K562 (cell line): ENCODE results near the gene GBF1. TPM values are rescaled to one million over a fixed set of nuclear protein-coding genes. Genes with fewer than 3 reads are reported as not detected.
A peak's percentile ranks its signal among the peaks of the same experiment; 100 is the strongest.

Experiments used
- ARID2 ChIP-seq: fragments of 450-650 bp; IDR thresholded peaks from 2 replicates; pipeline ENCODE4 v1.6.1; 2017; ENCODE audit warnings: antibody characterized with exemption, mild to moderate bottlenecking
- CBX8 ChIP-seq: fragments of 200-600 bp; sonication (generic); IDR thresholded peaks from 2 replicates; pipeline ENCODE4 v1.6.1; 2012; ENCODE audit warnings: borderline replicate concordance, mixed run types, low read depth, mild to moderate bottlenecking, moderate library complexity, mixed read lengths, low read length, control low read depth, inconsistent platforms; ENCODE audit not compliant: poor library complexity, severe bottlenecking; ENCODE audit errors: extremely low read depth
- CTCF ChIP-seq, 3 experiments: IDR thresholded peaks in 2 of 3; conservative IDR thresholded peaks in 1 of 3; 2 replicates each; pipeline ENCODE4 v1.5.1; 2011 to 2012; ENCODE audit warnings: low read length in 3 of 3, mild to moderate bottlenecking in 3 of 3, control low read depth in 2 of 3, improper control_type of control experiment in 1 of 3, inconsistent platforms in 1 of 3, low read depth in 1 of 3, mixed read lengths in 1 of 3, moderate library complexity in 1 of 3; ENCODE audit not compliant: insufficient read depth in 2 of 3
- MCM5 ChIP-seq: fragments of 450-650 bp; IDR thresholded peaks from 2 replicates; pipeline ENCODE4 v1.6.1; 2016; ENCODE audit warnings: low read depth
- RERE ChIP-seq: sonication (generic); formaldehyde crosslinking; IDR thresholded peaks from 2 replicates; pipeline ENCODE4 v1.8.0; 2023; ENCODE audit warnings: missing genetic modification reagents, mild to moderate bottlenecking, borderline replicate concordance
- REST ChIP-seq, 2 experiments: fragments of 450-650 bp; formaldehyde crosslinking in 1 of 2; IDR thresholded peaks; 2 replicates each; pipeline versions ENCODE4 v1.4.0 to v1.6.1; 2014 to 2020; ENCODE audit warnings: mild to moderate bottlenecking in 2 of 2, borderline replicate concordance in 1 of 2, low read depth in 1 of 2
- SMC3 ChIP-seq: conservative IDR thresholded peaks from 2 replicates; pipeline ENCODE4 v1.6.1; 2011; ENCODE audit warnings: low read depth, low read length, improper control_type of control experiment; ENCODE audit not compliant: insufficient read depth
- SP1 ChIP-seq: sonication (generic); formaldehyde crosslinking; IDR thresholded peaks from 2 replicates; pipeline ENCODE4 v1.8.1; 2022; ENCODE audit warnings: mild to moderate bottlenecking, missing genetic modification reagents
- ZNF184 ChIP-seq: sonication (generic); formaldehyde crosslinking; IDR thresholded peaks from 2 replicates; pipeline ENCODE4 v1.5.0; 2020; ENCODE audit warnings: missing genetic modification reagents
- polyA plus RNA-seq, 8 experiments: library from polyadenylated mRNA; depleted of rRNA in 4 of 8; stranded (reverse) in 5 of 8; unstranded in 3 of 8; fragments of >200 nt; fragmentation: Nextera tagmentation in 2 of 8; fragmentation: Illumina TruSeq in 1 of 8; extraction: Ambion mirVana in 2 of 8; extraction: Trizol in 1 of 8; gene quantifications; 2 replicates each; pipeline versions ENCODE4 v1.2.1 to v1.2.3, GENCODE V29; 2011 to 2014; ENCODE audit warnings: inconsistent platforms in 1 of 8, missing spikeins in 1 of 8
- total RNA-seq, 7 experiments: library from RNA; depleted of rRNA in 6 of 7; stranded (reverse); fragments of >200 nt in 6 of 7; fragmentation: Illumina TruSeq in 2 of 7; extraction: Trizol in 2 of 7; gene quantifications; 2 replicates each; pipeline versions ENCODE4 v1.2.1 to v1.2.3, GENCODE V29; 2011 to 2021; ENCODE audit warnings: low replicate concordance in 1 of 7

The GBF1 gene
- total and polyA plus RNA-seq, 9 of the 15 experiments (the other 6 are each of a cell fraction or from before 2014, with no cell fraction given), result 0.69 to 28.0 (median 10.3) TPM

- TF ChIP-seq REST (IDR thresholded peaks at IDR 0.05; ENCODE audit: borderline replicate concordance) (no peak), REST (CRISPR knock-in tag; IDR thresholded peaks at IDR 0.05; ENCODE audit: low read depth) (no peak), RERE (CRISPR knock-in tag) (no peak), CBX8 (no peak), CTCF (IDR thresholded peaks at IDR 0.05 in 2 of 3, conservative IDR thresholded peaks at IDR 0.05 in 1 of 3; ENCODE audit: insufficient read depth in 2 of 3, low read depth in 1 of 3, low read length in 3 of 3) (no peak), ZNF184 (CRISPR knock-in tag) (no peak), SMC3 (no peak), ARID2 (no peak), SP1 (CRISPR knock-in tag) (peak; percentile 98), MCM5 (no peak)
These were observed 150.3 kb downstream of the GBF1 start, which contains the start of gene NFKB2 (continued) for GRCh38 chr10:102395400-102396316.
